Endothelial cell of umbilical vein (primary cell): ENCODE results near the gene TRIM56. TPM values are rescaled to one million over a fixed set of nuclear protein-coding genes. Genes with fewer than 3 reads are reported as not detected.

ENCODE experiments used
- BruUV-seq: library from RNA; stranded (reverse); fragments of 400-500 nt; replicated peaks from 2 replicates; lab custom pipeline; 2021; lab: Mats Ljungman, UMichigan
- CTCF ChIA-PET: fragments of 300-600, 350-600 bp; sonication (Branson Sonifier 250); formaldehyde crosslinking; loops from one replicate; lab custom pipeline; 2021; ENCODE audit warnings: antibody characterized with exemption, inconsistent platforms; lab: Charles Lee
- POLR2A ChIA-PET: fragments of 300-600, 350-600 bp; sonication (Branson Sonifier 250); formaldehyde crosslinking; loops from one replicate; lab custom pipeline; 2021; ENCODE audit warnings: antibody characterized with exemption, inconsistent platforms; lab: Charles Lee
- DNase-seq: peaks from one replicate; pipeline ENCODE4 v3.0.0-alpha.2; 2011; ENCODE audit warnings: low read depth, low spot score
- FAIRE-seq: peaks from 2 replicates; lab custom pipeline; 2011; peaks lifted over from hg19 to GRCh38; lab: Jason Lieb, UNC
- H2AFZ ChIP-seq: 2 replicates; pipeline ENCODE4 v1.6.0; 2012; ENCODE audit warnings: low read depth, low read length, control low read depth, inconsistent platforms
- H3K27ac ChIP-seq: 2 replicates; pipeline ENCODE4 v1.5.1; 2011; ENCODE audit warnings: low read depth, mild to moderate bottlenecking, control low read depth, low read length, moderate library complexity; ENCODE audit not compliant: insufficient read depth
- H3K27me3 ChIP-seq, 2 experiments: 2 replicates each; pipeline versions ENCODE4 v1.6.0 to v1.6.1; 2011; ENCODE audit warnings: low read length in 2 of 2, mixed read lengths in 1 of 2; ENCODE audit not compliant: control insufficient read depth in 2 of 2, insufficient read depth in 2 of 2
- H3K36me3 ChIP-seq, 2 experiments: 2 replicates in 1 of 2; 3 replicates in 1 of 2; pipeline ENCODE4 v1.5.1; 2011; ENCODE audit warnings: low read length in 2 of 2, mild to moderate bottlenecking in 1 of 2, moderate library complexity in 1 of 2; ENCODE audit not compliant: control insufficient read depth in 2 of 2, insufficient read depth in 2 of 2; ENCODE audit errors: extremely low read depth in 1 of 2
- H3K4me1 ChIP-seq: 3 replicates; pipeline ENCODE4 v1.5.1; 2011; ENCODE audit warnings: mild to moderate bottlenecking, low read length; ENCODE audit not compliant: control insufficient read depth, insufficient read depth; ENCODE audit errors: extremely low read depth
- H3K4me2 ChIP-seq: 2 replicates; pipeline ENCODE4 v1.6.1; 2011; ENCODE audit warnings: low read length, control low read depth, mixed read lengths; ENCODE audit not compliant: insufficient read depth
- H3K4me3 ChIP-seq, 3 experiments: fragments of 200-600 bp in 1 of 3; sonication (generic), shearing (Covaris generic) in 1 of 3; replicated peaks in 1 of 3; 2 replicates each; pipeline ENCODE4 v1.5.1; 2011 to 2016; ENCODE audit warnings: control low read depth in 3 of 3, low read length in 3 of 3, mild to moderate bottlenecking in 2 of 3, inconsistent platforms in 1 of 3, low read depth in 1 of 3, moderate library complexity in 1 of 3; ENCODE audit not compliant: insufficient read depth in 1 of 3
- H3K79me2 ChIP-seq: 2 replicates; pipeline ENCODE4 v1.6.0; 2012; ENCODE audit warnings: low read length, inconsistent platforms; ENCODE audit not compliant: control insufficient read depth, insufficient read depth
- H3K9ac ChIP-seq: replicated peaks from 2 replicates; pipeline ENCODE3; 2011; ENCODE audit warnings: low read length, control low read depth; ENCODE audit not compliant: insufficient read depth; ENCODE audit errors: extremely low read depth
- H3K9me1 ChIP-seq: replicated peaks from 3 replicates; pipeline ENCODE4 v1.6.0; 2011; ENCODE audit warnings: mild to moderate bottlenecking, low read length; ENCODE audit not compliant: control insufficient read depth, insufficient read depth; ENCODE audit errors: extremely low read depth
- H3K9me3 ChIP-seq: replicated peaks from 2 replicates; pipeline ENCODE4 v1.5.1; 2012; ENCODE audit warnings: low read length, inconsistent platforms; ENCODE audit not compliant: control insufficient read depth, insufficient read depth
- H4K20me1 ChIP-seq: replicated peaks from 2 replicates; pipeline ENCODE3; 2011; ENCODE audit warnings: mild to moderate bottlenecking, low read length; ENCODE audit not compliant: control insufficient read depth, insufficient read depth; ENCODE audit errors: extremely low read depth
- FOS ChIP-seq: IDR thresholded peaks from 2 replicates; pipeline ENCODE4 v1.6.1; 2011; ENCODE audit warnings: mild to moderate bottlenecking, low read length, moderate library complexity, borderline replicate concordance; ENCODE audit not compliant: insufficient read depth
- POLR2AphosphoS5 ChIP-seq: IDR thresholded peaks from 2 replicates; pipeline ENCODE4 v1.6.1; 2012; ENCODE audit warnings: low read depth, mild to moderate bottlenecking, control low read depth, low read length, moderate library complexity; ENCODE audit not compliant: insufficient read depth
- dilution Hi-C: fragments of 300-500 bp; cut with MboI; formaldehyde crosslinking; loops from one replicate; pipeline ENCODE4 v1.15.0; 2019; ENCODE audit warnings: low sequenced_read_pairs; ENCODE audit not compliant: extremely low pct_ligation_motif_present
- intact Hi-C: fragments of 100-400 bp; cut with micrococcal nuclease; formaldehyde crosslinking; loops from one replicate; pipeline ENCODE4 v1.10.0; 2022
- polyA plus RNA-seq, 4 experiments: library from polyadenylated mRNA; depleted of rRNA in 3 of 4; stranded (reverse) in 3 of 4; unstranded in 1 of 4; fragments of >200 nt; gene quantifications; 2 replicates each; pipeline versions ENCODE4 v1.2.1 to v1.2.3, GENCODE V29; 2011 to 2012; ENCODE audit warnings: missing spikeins in 1 of 4
- total RNA-seq: library from RNA; stranded (reverse); gene quantifications from 2 replicates; pipeline ENCODE4 v1.2.3, GENCODE V29; 2021
- TF ChIP-seq, protein P1 (sequence below), 2 donors: IDR thresholded peaks; 1 replicate in 1 of 2; 2 replicates in 1 of 2; pipeline ENCODE4 v1.5.1; 2011; ENCODE audit warnings: low read length in 2 of 2, mild to moderate bottlenecking in 2 of 2, moderate library complexity in 2 of 2, control low read depth in 1 of 2, inconsistent platforms in 1 of 2, low read depth in 1 of 2; ENCODE audit not compliant: insufficient read depth in 1 of 2; ENCODE audit errors: extremely low read depth in 1 of 2

Gene TRIM56
- total and polyA plus RNA-seq, 2 donors (not counting 3 experiments of a cell fraction or from before 2014, with no cell fraction given), result 2.3 to 25.1 TPM

DNA sequence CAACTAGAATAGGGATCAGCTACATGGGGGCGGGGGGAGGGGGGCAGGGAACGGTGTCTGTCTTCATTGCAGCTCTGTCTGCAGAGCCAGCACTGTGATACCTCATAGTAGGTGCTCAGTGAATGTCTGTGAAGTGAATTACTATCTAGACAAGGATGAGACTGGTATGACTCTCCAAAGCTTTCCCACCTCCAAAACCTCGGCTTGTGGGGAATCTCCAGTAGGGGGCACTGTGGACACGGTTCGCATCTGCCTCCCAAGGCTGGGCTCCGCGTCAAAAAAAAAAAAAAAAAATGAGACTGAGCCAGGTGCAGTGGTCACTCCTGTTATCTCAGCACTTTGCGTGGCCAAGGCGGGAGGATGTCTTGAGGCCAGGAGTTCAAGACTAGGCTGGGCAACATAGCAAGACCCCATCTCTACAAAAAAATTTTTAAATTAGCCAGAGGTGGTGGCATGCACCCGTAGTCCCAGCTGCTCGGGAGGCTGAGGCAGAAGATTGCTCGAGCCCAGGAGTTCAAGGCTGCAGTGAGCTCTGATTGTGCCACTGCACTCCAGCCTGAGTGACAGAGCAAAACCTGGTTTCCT is 9.6 kb downstream of the TRIM56 start:
- no peak overlapping the region for H2AFZ ChIP-seq
- BruUV-seq, result no TSS peak
- peaks cover 24% of the 10 kb centered on the region for H3K4me1 ChIP-seq
- H3K36me3 ChIP-seq, result no peaks in the 10 kb centered on the region
- peak; percentile 63 for DNase-seq
- H3K27me3 ChIP-seq, result no peaks in the 10 kb centered on the region
- no peak overlapping the region for H3K4me3 ChIP-seq
- POLR2A ChIA-PET, result interaction anchor here (0.6 to 3.7 kb wide), 10 partner anchors 9 to 207 kb away, joined by 3 to 26 read pairs (median 5); partner anchors contain the start of genes FIS1, SERPINE1 and TRIM56
- dilution Hi-C loops (no loop called here), intact Hi-C loops (loop anchor here (1.0 kb wide), 5 partner anchors 17 to 97 kb away; no protein-coding TSS in a partner anchor)
- no peaks in the 10 kb centered on the region for H3K9me1 ChIP-seq
- no peak overlapping the region for H3K4me2 ChIP-seq
- peaks cover 11% of the 10 kb centered on the region for H3K79me2 ChIP-seq
- CTCF ChIA-PET, result interaction anchor here (0.6 to 2.8 kb wide), 21 partner anchors 9 to 188 kb away, joined by 3 to 41 read pairs (median 8); partner anchors contain the start of genes SERPINE1, TRIM56 and VGF
- H3K9ac ChIP-seq, result peak overlapping the region; percentile 32
- peak; percentile 92 for FAIRE-seq
- no peaks in the 10 kb centered on the region for H4K20me1 ChIP-seq
- peak overlapping the region; percentile 41 for H3K27ac ChIP-seq
- TF ChIP-seq POLR2AphosphoS5, result peak; percentile 17
- TF ChIP-seq FOS, result no peak
- TF ChIP-seq, protein P1, sequence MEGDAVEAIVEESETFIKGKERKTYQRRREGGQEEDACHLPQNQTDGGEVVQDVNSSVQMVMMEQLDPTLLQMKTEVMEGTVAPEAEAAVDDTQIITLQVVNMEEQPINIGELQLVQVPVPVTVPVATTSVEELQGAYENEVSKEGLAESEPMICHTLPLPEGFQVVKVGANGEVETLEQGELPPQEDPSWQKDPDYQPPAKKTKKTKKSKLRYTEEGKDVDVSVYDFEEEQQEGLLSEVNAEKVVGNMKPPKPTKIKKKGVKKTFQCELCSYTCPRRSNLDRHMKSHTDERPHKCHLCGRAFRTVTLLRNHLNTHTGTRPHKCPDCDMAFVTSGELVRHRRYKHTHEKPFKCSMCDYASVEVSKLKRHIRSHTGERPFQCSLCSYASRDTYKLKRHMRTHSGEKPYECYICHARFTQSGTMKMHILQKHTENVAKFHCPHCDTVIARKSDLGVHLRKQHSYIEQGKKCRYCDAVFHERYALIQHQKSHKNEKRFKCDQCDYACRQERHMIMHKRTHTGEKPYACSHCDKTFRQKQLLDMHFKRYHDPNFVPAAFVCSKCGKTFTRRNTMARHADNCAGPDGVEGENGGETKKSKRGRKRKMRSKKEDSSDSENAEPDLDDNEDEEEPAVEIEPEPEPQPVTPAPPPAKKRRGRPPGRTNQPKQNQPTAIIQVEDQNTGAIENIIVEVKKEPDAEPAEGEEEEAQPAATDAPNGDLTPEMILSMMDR (IDR thresholded peaks at IDR 0.05; ENCODE audit: extremely low read depth in 1 of 2, insufficient read depth in 1 of 2, low read depth in 1 of 2, low read length in 2 of 2), result peak; percentile 80 to 81
- no peaks in the 10 kb centered on the region for H3K9me3 ChIP-seq
